Measurements from ENCODE around the gene CAV3. TPM values are rescaled to one million over a fixed set of nuclear protein-coding genes. Genes with fewer than 3 reads are reported as not detected.

The CAV3 gene
- total and polyA plus RNA-seq, 2 experiments from 2014 or later, result not detected

DNA sequence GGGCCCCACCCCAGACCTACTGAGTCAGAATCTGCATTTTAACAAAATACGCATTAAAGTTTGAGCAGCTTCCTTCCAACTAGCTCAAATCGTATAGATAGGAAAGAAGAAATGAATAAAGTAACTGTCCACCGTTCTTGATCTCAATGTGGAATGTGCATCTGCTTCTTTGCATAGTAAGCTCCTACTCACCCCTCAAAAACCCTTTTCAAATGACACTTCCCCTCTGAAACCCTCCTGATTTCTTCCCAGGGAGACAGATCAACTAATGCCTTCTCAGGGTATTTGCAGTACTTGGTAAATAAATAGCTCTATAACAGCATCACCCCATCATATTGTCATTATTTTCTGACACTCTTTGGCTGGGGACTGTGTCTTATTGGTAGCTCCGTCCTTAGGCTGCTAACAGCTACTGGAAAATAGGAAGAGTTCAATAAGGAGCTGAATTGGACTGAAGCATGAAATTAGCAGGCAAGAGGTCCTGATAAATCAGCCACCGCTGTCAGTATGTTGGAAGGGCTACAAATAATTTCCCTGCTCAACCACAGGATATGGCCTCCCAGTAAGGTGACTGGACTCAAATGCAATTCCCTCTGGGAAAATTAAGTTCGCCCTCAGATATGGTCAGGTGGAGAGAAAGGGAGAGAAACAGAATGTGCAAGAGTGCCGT lies 25.6 kb downstream of the CAV3 start:
- Histone ChIP-seq H3K4me3 (no peak overlapping the region), H3K27ac (ENCODE audit: low read depth) (no peak overlapping the region), H3F3A (replicated peaks; ENCODE audit: low read depth) (no peaks in the 10 kb centered on the region), H3K79me2 (replicated peaks; ENCODE audit: insufficient read depth) (no peaks in the 10 kb centered on the region), H3K9me2 (ENCODE audit: insufficient read depth) (no peaks in the 10 kb centered on the region), H3K27me3 (ENCODE audit: insufficient read depth) (no peaks in the 10 kb centered on the region), H3K4me1 (ENCODE audit: insufficient read depth) (no peaks in the 10 kb centered on the region), H4K20me1 (replicated peaks; ENCODE audit: insufficient read depth) (peaks cover 6% of the 10 kb centered on the region; the same call in 1 of the 2 replicates), H2AFZ (no peak overlapping the region), H3K4me2 (no peak overlapping the region), H3K36me3 (ENCODE audit: insufficient read depth) (no peaks in the 10 kb centered on the region)
- Mint-ChIP-seq H3K9me3 (no peaks in the 10 kb centered on the region), H3K27me3 (ENCODE audit: insufficient read depth, low read depth, poor library complexity) (peaks cover 5% of the 10 kb centered on the region), H3K4me1 (peaks cover 3% of the 10 kb centered on the region), H3K36me3 (ENCODE audit: low read depth) (no peaks in the 10 kb centered on the region), H3K4me3 (no peak overlapping the region), H3K27ac (no peak overlapping the region)
- TF ChIP-seq POLR2AphosphoS5 (IDR thresholded peaks at IDR 0.05; ENCODE audit: low read depth) (no peak), ZNF114 (CRISPR knock-in tag; IDR thresholded peaks at IDR 0.05) (no peak), CREB1 (CRISPR knock-in tag; IDR thresholded peaks at IDR 0.05; ENCODE audit: low read depth) (no peak), EZH2 (IDR thresholded peaks at IDR 0.05; ENCODE audit: low read depth, unreplicated experiment) (no peak), STAT1 (IDR thresholded peaks at IDR 0.05; ENCODE audit: unreplicated experiment) (no peak), NANOG (IDR thresholded peaks at IDR 0.05; ENCODE audit: borderline replicate concordance) (no peak), ZNF331 (CRISPR knock-in tag; IDR thresholded peaks at IDR 0.05; ENCODE audit: low read depth) (no peak), CTCF (conservative IDR thresholded peaks at IDR 0.05; ENCODE audit: low read depth in 2 of 2) (no peak), JUNB (IDR thresholded peaks at IDR 0.05; ENCODE audit: unreplicated experiment) (no peak), EZH2phosphoT487 (IDR thresholded peaks at IDR 0.05; ENCODE audit: unreplicated experiment) (no peak), ZNF462 (CRISPR knock-in tag; IDR thresholded peaks at IDR 0.05) (no peak), ETS1 (IDR thresholded peaks at IDR 0.05) (no peak)
- ATAC-seq (no peak), DNase-seq (ENCODE audit: low spot score) (no peak)

Data from GM23338 (cell line).